GM19372 (cell line): ENCODE data around the gene GLIS2.

Experiments
- ATAC-seq: cut with Tn5 transposase; IDR thresholded peaks from one replicate; pipeline ENCODE4 v1.9.1; 2021; ENCODE audit warnings: mild to moderate bottlenecking, low read depth, moderate library complexity; ENCODE audit not compliant: unreplicated experiment

GLIS2 gene

DNA sequence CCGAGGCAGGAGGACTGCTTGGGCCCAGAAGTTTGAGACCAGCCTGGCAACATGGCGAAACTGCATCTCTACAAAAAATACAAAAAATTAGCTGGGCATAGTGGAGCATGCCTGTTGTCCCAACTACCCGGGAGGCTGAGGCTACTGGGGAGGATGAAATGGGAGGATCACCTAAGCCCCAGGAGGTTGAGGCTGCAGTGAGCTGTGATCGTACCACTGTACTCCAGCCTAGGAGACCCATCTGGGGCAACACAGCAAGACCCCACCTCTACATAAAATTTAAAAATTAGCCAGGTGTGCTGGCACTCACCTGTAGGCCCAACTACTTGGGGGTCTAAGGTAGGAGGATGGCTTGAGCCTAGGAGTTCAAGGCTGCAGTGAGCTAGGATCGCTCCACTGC is 33.5 kb downstream of the GLIS2 start:
- ATAC-seq = no peak

DNA sequence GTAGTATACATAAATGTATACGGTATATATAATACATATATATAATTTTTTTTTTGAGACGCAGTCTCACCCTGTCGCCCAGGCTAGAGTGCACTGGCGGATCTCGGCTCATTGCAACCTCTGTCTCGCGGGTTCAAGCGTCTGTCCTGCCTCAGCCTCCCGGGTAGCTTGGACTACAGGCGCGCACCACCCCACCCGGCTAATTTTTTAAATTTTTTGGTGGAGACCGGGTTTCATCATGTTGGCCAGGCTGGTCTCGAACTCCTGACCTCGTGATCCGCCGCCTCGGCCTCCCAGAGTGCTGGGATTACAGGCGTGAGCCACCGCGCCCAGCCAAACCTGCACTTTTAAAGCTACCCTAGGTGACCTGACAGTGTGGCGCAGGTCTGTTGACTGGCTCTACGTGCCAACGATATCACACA is 34.5 kb downstream of the GLIS2 start:
- no peak for ATAC-seq

DNA sequence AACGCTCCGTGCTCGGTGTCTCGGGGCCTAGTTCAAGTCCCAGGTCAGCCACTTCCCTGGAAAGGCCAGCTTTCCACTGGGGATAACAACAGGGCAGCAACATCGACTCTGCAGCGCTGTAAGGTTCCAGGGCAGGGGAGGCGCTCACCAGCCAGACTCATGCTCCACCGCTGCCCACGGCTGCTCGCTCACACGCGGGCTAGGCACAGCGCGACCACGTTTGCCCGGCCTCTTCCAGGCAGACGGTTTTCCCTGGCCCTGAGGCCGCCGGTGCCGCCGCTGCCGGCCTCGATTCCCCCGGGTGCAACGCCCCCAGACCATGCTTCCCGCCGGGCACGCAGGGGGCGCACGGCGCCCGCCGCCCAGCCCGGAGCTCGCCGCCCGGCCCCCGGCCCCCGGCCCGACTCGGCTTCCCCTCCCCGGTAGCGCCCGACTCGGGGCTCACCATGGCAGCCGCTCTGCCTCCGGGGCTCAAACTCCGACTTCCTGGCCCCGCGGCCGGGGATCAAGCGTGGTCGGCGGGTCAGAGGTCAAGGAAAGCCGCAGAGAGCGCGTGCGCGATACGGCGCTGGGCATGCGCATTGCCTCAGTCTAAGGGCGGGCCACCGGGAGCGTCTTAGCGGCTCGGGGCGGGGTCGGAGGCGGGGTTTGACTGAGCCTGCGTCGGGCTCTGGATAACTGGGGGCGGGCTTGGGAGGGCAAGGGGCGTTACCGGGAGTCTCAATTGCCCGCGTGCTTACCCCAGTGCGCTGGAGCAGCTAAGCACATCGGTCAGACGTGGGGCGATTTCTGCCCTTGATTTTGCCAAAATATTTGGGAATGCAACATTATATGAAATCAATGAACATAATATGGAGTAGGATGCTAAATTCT is 35.2 kb downstream of the GLIS2 start, which contains the start of gene PAM16:
Gene PAM16, minus strand, starts transcription at position 535 of the 873 bp plus-strand sequence. Its CDS starts 87 bp downstream, at position 448.
- peak; percentile 94 for ATAC-seq

DNA sequence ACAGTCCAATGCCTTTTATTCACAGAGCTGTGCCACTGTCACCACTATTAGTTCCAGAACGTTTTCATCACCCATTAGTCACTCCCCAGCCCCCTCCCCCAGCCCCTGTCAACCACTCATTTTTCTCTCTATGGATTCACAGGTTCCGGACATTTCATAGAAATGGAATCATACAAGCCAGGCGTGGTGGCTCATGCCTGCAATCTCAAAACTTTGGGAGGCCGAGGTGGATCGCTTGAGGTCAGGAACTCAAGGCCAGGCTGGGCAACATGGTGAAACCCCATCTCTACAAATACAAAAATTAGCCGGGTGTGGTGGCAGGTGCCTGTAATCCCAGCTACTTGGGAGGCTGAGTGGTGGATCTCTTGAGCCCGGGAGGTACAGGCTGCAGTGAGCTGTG is 36.0 kb downstream of the GLIS2 start:
- no peak for ATAC-seq

DNA sequence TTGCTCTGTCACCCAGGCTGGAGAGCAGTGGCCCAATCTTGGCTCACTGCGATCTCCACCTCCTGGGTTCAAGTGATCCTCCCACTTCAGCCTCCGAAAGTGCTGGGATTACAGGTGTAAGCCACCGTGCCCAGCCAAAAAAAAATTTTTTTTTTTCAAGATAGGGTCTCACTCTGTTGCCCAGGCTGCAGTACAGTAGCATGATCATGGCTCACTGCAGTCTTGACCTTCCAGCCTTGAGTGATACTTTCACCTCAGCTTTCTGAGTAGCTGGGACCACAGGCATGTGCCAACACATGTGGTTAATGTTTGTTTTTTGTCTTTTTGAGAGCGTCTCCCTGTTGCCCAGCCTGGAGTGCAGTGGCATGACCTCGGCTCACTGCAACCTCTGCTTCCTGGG is 37.0 kb downstream of the GLIS2 start:
- no peak for ATAC-seq

DNA sequence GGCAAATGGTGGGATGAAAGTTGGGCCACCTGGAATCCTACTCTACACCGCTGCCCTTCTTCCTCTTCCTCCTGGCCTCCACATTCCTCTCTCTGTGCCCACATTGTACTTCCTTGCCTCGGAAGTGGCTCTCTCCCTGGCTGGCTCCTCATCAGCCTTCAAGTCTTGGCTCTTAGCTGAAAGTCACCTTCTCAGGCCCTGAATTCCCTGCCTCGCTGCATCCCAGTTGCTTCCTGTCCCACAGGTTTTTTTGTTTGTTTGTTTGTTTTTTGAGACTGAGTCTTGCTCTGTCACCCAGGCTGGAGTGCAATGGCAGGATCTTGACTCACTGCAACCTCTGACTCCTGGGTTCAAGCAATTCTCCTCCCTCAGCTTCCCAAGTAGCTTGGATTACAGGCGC is 37.8 kb downstream of the GLIS2 start:
- ATAC-seq = no peak

DNA sequence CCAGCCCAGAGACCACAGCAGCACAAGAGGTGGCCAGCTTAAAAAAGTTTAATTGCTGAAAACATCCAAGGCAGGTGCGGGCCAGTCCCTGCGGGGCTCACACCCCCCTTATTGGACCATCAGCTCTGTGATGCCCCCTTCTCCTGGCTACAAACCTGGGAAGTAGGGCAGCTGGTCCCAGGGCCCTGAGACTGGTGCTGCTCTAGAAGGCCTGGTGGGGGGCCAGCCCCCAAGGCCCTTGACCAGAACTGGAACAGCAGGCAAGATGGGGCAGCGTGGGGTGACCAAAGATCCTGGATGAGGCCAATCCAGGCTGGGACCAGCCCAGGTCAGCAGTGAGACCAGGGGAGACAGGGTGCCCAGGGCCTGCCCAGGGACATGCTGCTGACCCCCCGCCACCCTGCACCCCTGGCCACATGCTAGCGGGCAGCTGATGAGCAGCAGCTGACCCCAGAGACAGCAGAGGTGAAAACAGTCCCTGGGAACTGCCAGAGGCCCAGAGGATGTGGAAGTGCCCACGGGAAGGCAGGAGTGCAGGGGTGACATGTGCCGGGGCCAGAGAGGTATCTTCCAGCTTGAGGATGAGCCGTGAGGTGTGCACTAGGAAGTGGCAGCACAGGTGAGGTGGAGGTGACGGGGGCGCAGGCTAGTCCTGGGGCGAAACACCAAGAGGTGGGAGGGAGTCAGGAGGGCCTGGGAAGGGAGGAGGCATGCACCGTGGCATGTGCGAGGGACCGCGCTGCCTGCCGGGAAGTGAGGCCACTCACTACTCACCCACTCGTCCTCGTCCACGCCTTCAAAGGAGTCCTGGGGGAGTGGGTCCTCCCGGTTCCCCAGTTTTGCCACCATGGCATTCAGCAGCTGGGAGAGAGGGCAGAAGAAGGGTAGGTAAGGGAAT is 38.9 kb downstream of the GLIS2 start:
- no peak for ATAC-seq

DNA sequence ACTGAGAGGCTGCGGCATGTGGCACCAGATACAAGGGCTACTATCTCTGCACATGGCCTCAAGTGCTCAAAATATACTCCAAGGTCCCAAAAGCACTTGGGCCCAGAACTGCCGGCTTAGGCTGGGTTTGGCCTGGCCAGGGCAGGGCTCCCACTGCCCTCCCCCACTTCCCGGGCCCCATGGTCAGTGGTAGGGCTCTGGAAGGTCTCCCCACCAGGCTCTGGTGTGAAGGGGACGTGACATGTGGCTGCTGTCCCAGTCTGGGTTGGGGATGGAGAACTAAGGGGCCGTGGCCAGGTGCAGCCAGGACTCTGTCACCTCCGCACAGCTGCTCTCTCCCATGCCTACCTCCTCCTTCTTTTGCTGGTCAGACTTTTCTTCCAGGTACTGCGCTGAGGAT is 41.0 kb downstream of the GLIS2 start:
- ATAC-seq = no peak

DNA sequence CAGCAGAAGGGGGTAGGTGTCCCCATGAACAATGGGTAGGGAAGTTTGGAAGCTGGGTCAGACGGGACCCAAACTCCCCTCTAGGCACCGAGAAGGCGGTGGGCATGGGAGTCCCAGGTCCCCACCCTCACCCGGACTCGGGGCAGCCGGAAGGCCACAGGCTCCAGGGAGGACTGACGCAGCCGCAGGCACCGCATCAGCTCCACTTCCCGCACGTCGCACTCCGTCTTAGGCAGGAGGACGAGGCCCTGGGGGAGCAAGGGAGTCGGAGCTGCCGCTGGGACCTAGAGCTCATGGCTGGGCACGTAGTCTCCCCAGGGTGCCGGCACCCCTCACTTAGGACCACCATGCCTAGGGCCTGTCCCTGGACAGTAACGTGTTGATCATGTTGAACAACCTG is 42.4 kb downstream of the GLIS2 start:
- ATAC-seq = no peak

DNA sequence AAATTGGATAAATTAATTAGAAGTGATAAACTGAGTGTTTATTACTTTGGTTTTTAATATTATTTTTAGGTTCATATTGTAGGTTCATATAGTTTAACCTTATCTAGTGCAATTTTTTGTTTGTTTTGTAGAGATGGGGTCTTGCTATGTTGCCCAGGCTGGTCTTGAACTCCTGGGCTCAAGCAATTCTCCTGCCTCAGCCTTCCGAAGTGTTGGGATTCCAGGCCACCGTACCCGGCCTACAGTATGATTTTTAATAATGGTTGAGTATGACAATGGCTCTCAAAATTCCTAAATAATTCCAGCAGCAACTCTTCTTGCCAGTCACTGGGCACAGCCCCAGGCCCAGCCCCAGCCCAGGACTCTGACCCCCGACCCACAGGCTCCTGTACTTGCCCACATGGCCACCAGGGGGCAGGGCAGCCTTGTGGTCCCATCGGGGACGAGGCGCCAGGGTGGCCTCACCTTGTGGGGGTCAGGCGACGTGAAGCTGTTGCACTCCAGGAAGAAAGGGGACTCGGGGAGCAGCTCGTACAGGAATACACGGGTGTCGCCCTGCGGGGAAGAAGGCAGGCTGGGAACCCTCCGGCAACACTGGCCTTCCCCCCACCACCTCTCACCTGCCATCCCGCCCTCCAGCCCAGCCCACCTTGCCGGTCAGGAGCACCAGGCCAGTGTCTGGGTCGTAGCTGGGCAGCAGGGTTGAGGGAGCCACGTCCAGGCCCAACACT is 43.1 kb downstream of the GLIS2 start:
- ATAC-seq = no peak

DNA sequence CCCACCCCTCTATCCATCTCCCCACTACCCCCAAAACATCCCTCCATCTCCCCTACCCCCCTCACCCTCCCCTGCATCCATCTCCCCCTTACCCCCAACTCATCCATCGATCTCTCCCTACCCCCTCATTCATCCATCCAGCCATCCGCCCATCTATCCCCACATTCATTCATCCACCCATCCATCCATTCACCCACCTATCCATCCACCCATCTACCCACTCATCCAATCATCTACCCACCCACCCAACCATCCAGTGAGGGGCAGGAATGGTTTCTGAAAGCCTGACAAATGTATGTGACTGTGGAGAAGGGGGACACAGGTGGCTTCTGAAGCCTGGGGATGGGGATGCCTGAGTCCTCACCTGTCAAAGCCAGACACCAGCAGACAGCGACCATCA is 44.0 kb downstream of the GLIS2 start:
- ATAC-seq = no peak

DNA sequence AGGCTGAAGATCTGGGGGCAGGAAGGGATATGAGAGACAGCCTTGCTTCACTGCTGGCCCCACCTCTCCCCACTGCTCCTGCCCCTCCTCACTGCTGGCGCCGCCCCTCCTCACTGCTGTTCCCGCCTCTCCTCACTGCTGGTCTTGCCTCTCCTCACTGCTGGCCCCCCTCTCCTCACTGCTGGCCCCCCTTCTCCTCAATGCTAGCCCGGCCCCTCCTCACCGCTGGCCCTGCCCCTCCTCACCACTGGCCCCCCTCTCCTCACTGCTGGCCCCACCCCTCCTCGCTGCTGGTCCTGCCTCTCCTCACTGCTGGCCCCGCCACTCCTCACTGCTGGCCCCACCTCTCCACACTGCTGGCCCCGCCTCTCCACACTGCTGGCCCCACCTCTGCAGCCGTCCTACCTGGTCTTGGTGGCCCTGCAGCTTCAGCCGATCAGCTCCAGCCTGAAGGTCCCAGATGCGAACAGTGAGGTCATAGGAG is 44.7 kb downstream of the GLIS2 start:
- no peak for ATAC-seq

DNA sequence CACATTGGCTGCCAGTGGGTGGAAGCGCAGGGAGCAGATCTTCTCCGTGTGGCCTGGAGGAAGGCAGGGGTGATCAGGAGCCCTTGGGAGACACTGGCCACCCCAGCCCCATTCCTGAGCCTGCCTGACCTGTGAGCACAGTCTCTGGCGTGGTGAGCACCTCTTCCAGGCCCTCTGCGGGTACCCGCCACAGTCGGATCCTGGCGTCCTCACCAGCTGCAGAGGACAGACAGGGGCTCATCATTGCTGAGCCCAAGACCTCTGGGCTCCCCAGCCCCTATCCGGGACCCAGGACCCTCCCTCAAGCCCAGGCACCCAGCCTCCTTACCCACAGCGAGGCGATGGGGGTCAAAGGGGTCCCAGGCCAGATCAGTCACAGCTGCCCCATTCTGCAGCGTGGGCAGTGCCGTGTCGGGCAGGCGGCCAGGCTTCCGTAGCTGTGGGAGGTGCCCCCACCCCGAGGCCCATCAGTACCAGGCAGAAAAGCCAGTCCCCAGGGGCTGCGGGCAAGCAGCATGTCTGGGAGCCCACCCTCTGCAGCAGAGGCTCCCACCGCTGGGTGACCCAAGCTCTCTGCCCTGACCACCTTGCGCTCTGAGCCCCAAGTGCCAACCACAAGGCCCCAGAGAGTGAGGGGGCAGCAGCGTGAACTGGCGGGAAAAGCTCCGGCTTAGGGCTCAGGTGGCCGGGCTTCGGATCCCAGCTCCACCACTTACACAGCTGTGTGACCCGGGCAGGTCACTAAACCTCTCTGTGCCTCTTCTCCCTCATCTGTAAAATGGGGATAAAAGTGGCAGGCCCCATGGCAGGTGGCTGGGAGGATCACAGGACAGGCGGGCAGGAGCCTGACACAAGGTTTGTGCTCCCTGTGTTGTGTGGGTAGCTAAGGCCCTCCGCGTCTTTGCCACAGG is 45.4 kb downstream of the GLIS2 start:
- ATAC-seq = no peak

DNA sequence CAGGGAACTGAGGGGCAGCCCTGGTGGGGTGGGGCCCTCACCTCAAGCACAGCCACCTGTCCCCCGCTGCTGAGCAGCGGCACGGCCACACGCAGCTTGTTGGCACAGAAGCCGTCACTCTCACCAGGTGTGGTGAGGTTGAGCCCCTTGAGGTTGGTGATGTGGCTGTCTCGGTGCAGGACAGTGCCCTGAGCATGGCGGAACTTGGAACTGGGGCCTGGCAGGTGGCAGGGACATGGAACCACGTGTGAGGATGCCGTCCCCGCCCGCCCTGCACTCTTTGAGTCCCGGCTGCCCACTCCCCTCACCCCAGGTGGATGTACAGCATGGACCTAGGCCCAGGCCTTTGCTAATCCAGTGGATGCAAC is 46.1 kb downstream of the GLIS2 start:
- ATAC-seq = no peak

DNA sequence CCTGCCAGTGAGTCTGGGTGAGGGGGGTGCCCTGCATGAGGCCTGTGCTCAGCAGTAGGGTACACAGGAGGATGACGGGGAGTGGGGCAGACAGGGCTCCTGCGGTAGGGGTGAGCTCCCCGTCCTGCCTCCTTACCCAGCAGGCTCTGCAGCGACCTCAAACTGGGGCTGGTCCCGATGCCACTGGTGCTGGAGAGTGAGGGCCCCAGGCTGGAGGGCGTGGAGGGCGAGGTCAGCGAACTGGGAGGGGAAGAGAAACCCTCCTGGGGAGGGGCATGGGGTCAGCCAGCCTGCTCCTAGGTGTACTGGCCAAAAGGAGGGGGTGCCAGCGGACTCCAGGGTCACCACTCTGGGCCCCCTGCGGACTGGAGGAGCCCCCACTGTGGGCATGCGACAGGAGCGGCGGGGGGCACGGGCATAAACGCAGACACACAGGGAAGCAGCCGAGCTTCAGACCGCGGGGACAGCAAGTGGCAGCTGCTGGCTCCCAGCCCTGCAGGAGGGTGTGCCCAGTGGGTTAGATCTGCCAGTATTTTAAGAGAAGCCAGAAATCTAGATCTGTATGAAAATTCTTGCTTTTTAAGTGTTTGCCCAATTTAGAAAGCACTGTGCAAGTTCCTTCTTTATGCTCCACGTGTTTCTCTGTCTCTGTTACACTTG is 46.7 kb downstream of the GLIS2 start:
- no peak for ATAC-seq

DNA sequence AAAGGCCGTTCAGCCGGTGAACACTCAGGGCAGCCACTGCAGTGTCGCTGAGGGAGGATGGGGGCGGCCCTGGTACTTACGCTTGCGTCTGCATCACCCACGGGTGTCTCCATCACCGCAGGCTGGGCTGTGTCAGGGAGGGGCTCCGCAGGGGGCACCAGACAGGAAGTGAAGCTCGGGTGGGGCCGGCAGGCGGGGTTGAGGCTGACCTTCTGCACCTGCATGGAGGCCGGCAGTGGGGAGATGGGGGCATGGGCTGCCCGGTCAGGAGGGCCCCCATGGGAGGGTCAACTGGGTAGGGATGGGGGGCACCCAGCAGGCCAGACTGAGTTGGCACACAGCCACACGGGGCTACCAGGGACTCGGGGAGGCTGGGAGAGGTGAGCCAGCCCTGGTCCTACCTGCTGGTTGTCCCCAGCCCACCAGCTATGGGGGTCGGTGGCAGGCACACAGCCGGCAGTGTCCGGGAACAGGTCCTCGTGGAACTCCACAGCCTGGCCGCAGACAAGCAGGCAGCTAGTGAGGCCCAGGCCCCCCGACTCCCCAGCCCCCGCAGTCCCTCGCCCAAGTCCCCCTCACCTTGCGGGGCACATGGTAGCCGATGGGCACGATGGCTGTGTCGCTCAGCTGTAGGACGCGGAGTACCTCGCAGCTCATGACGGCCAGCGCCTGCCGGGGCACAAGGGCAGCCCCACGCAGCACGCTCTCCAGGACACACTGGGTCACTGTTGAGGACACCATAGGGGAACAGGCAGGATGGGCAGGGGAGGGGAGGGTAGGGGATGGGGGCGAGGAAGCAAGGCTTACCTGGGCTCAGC is 48.5 kb downstream of the GLIS2 start:
- no peak for ATAC-seq

DNA sequence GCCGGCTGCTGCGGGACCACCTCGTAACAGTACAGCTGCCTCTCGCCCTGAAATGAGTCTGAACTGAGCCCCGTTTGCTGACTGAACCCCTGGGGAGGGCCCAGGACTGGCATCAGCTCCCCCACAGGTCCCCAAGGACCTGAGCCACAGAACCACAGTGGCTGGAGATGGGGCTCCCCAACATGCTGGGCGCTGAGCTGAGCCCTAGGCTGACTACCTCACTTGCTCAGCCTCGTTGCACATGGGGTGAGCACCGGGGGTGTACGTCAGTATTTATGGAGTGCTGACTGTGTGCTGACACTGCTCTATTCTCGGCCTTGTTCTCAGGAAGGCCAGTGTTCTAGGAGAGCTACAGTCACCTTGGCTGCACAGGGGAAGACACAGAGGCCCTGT is 49.1 kb downstream of the GLIS2 start:
- no peak for ATAC-seq

DNA sequence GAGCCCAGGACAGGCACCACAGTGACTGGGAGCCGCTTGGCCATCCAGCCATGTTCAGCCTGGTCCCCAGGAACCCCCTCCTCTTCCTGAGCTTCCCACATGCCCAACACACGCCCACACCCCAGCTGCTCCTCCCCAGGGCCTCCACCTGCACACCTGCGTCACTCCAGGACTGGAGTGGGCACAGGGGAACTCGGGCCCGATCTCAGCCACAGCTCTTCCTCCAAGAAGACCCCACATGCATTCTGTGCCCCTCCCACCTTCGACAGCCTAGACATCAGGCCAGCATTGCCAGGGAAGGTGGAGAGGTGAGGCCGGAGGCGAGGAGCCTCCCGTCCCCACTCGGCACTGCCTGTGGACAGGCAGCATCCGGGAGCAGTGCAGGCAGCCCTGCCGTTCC is 49.7 kb downstream of the GLIS2 start:
- ATAC-seq = no peak
